Measurements from ENCODE around the gene ZBTB46. TPM values are rescaled to one million over a fixed set of nuclear protein-coding genes. Genes with fewer than 3 reads are reported as not detected.

Gene ZBTB46
- total RNA-seq, 2 donors from 2014 or later, result 7.9 to 12.2 TPM

GRCh38 chr20:63863798-63864544, 32.9 kb upstream of the ZBTB46 start:
- peak; percentile 63 for TF ChIP-seq POLR2AphosphoS5 (IDR thresholded peaks at IDR 0.05)
- peak; percentile 32 to 85 (median 66) for TF ChIP-seq CTCF (IDR thresholded peaks at IDR 0.05)
- TF ChIP-seq POLR2A (IDR thresholded peaks at IDR 0.05), result peak; percentile 47
- Histone ChIP-seq H3K4me1 (replicated peaks) (peaks cover 5% of the 10 kb centered on the region), H3K27me3 (replicated peaks; ENCODE audit: insufficient read depth) (no peaks in the 10 kb centered on the region), H3K4me3 (peak overlapping the region; percentile 52 to 87), H3K36me3 (no peaks in the 10 kb centered on the region), H3K9me3 (no peaks in the 10 kb centered on the region), H3K27ac (peak overlapping the region; percentile 93)
- peak; percentile 68 for DNase-seq (ENCODE audit: low spot score)
- 4% methylated on average over 38 of the region's 38 CpGs for WGBS
- intact Hi-C loops (cut with DNase I), result loop anchor here (5.0 to 10.0 kb wide), 3 partner anchors 37 to 329 kb away; partner anchors contain the start of gene PTK6

GRCh38 chr20:63863021-63863797, 32.1 kb upstream of the ZBTB46 start:
- peak overlapping the region; percentile 93 for H3K27ac ChIP-seq
- H3K36me3 ChIP-seq, result no peaks in the 10 kb centered on the region
- WGBS, result 74% methylated on average over 18 of the region's 18 CpGs
- peaks cover 5% of the 10 kb centered on the region for H3K4me1 ChIP-seq (replicated peaks)
- H3K9me3 ChIP-seq, result no peaks in the 10 kb centered on the region
- TF ChIP-seq CTCF (IDR thresholded peaks at IDR 0.05), result no peak
- no peak for TF ChIP-seq POLR2A (IDR thresholded peaks at IDR 0.05)
- no peak for TF ChIP-seq POLR2AphosphoS5 (IDR thresholded peaks at IDR 0.05)
- no peaks in the 10 kb centered on the region for H3K27me3 ChIP-seq (replicated peaks; ENCODE audit: insufficient read depth)
- intact Hi-C loops (cut with DNase I), result loop anchor here (5.0 to 10.0 kb wide), 3 partner anchors 36 to 328 kb away; partner anchors contain the start of gene PTK6
- DNase-seq (ENCODE audit: low spot score), result no peak
- peak overlapping the region; percentile 52 to 87 for H3K4me3 ChIP-seq

- H3K36me3 ChIP-seq, result no peaks in the 10 kb centered on the region
- no peak overlapping the region for H3K4me3 ChIP-seq
- H3K4me1 ChIP-seq (replicated peaks), result peaks cover 5% of the 10 kb centered on the region
- TF ChIP-seq CTCF (IDR thresholded peaks at IDR 0.05) (no peak), POLR2AphosphoS5 (IDR thresholded peaks at IDR 0.05) (no peak), POLR2A (IDR thresholded peaks at IDR 0.05) (no peak)
- intact Hi-C loops (cut with DNase I), result loop anchor here (5.0 to 10.0 kb wide), 3 partner anchors 35 to 327 kb away; partner anchors contain the start of gene PTK6
- no peak overlapping the region for H3K27ac ChIP-seq
- no peak for DNase-seq (ENCODE audit: low spot score)
- no peaks in the 10 kb centered on the region for H3K27me3 ChIP-seq (replicated peaks; ENCODE audit: insufficient read depth)
- H3K9me3 ChIP-seq, result no peaks in the 10 kb centered on the region
- WGBS, result 96% methylated on average over 81 of the region's 95 CpGs
Observed at GRCh38 chr20:63861981-63862901, 31.2 kb upstream of the ZBTB46 start.

- no peak within 1 kb of the TSS for H3K27ac ChIP-seq
- DNase-seq (ENCODE audit: low spot score), result no peak
- 95% methylated on average over 54 of the region's 59 CpGs for WGBS
Observed at GRCh38 chr20:63861365-63861934, 30.4 kb upstream of the ZBTB46 start, which contains the start of gene ABHD16B. Gene ABHD16B (plus strand): TSS chr20:63861498. CDS start chr20:63861541, 43 bp downstream.

More at GRCh38 chr20:63861365-63861934, 30.4 kb upstream of the ZBTB46 start, which contains the start of gene ABHD16B:
- H3K4me3 ChIP-seq, result no peak within 1 kb of the TSS
- H3K9me3 ChIP-seq, result no peaks in the 10 kb centered on the region
- H3K27me3 ChIP-seq (replicated peaks; ENCODE audit: insufficient read depth), result no peaks in the 10 kb centered on the region
- H3K4me1 ChIP-seq (replicated peaks), result peaks cover 5% of the 10 kb centered on the region
- no peaks in the 10 kb centered on the region for H3K36me3 ChIP-seq
- intact Hi-C loops (cut with DNase I), result loop anchor here (5.0 to 10.0 kb wide), 3 partner anchors 34 to 327 kb away; partner anchors contain the start of gene PTK6
- no peak for TF ChIP-seq POLR2AphosphoS5 (IDR thresholded peaks at IDR 0.05)
- TF ChIP-seq CTCF (IDR thresholded peaks at IDR 0.05), result no peak
- no peak for TF ChIP-seq POLR2A (IDR thresholded peaks at IDR 0.05)

Measured in prostate gland (tissue), 2 donors.